MCF 10A (cell line): ENCODE data around the gene COL26A1. TPM values are rescaled to one million over a fixed set of nuclear protein-coding genes. Genes with fewer than 3 reads are reported as not detected.

Source experiments
- BruUV-seq: library from RNA; stranded (reverse); fragments of 400-500 nt; replicated peaks from 2 replicates; lab custom pipeline; 2021; lab: Mats Ljungman, UMichigan
- CTCF ChIA-PET: fragments of 300-600 bp; sonication (Branson Sonifier 250); formaldehyde crosslinking; extraction: SDS; loops from one replicate; lab custom pipeline; 2021; ENCODE audit warnings: antibody characterized with exemption, inconsistent platforms; lab: Yijun Ruan, JAX
- POLR2A ChIA-PET: fragments of 300-600, 350-650 bp; sonication (Branson Sonifier 250); formaldehyde crosslinking; extraction: SDS; loops from one replicate; lab custom pipeline; 2020; ENCODE audit warnings: antibody characterized with exemption, inconsistent platforms; lab: Yijun Ruan, JAX
- DNase-seq: peaks from one replicate; pipeline ENCODE4 v3.0.0-alpha.2; 2018; ENCODE audit not compliant: unreplicated experiment
- H3K27ac Mint-ChIP-seq: one replicate; pipeline ENCODE4 v1.8.0; 2022; ENCODE audit warnings: mild to moderate bottlenecking, low read depth, mixed read lengths; ENCODE audit not compliant: unreplicated experiment
- H3K27me3 Mint-ChIP-seq: one replicate; pipeline ENCODE4 v1.8.0; 2022; ENCODE audit warnings: mixed read lengths; ENCODE audit not compliant: insufficient read depth, unreplicated experiment
- H3K36me3 Mint-ChIP-seq: one replicate; pipeline ENCODE4 v1.8.0; 2022; ENCODE audit warnings: mild to moderate bottlenecking, moderate library complexity, mixed read lengths; ENCODE audit not compliant: insufficient read depth, unreplicated experiment
- H3K4me1 Mint-ChIP-seq: one replicate; pipeline ENCODE4 v1.8.0; 2022; ENCODE audit warnings: mixed read lengths; ENCODE audit not compliant: insufficient read depth, unreplicated experiment
- H3K4me3 Mint-ChIP-seq: one replicate; pipeline ENCODE4 v1.8.0; 2022; ENCODE audit warnings: mild to moderate bottlenecking, moderate library complexity, mixed read lengths; ENCODE audit not compliant: unreplicated experiment
- H3K9me3 Mint-ChIP-seq: one replicate; pipeline ENCODE4 v1.8.0; 2022; ENCODE audit warnings: mixed read lengths; ENCODE audit not compliant: unreplicated experiment
- intact Hi-C: fragments of 100-400 bp; cut with micrococcal nuclease; formaldehyde crosslinking; loops from 2 replicates; pipeline ENCODE4 v1.14.1; 2022
- total RNA-seq: library from RNA; stranded (reverse); gene quantifications from 2 replicates; pipeline ENCODE4 v1.2.3, GENCODE V29; 2022
- TF ChIP-seq, protein P1 (sequence below): fragments of 200-600 bp; IDR thresholded peaks from one replicate; pipeline ENCODE4 v1.8.0; 2022; ENCODE audit warnings: antibody characterized with exemption, mild to moderate bottlenecking; ENCODE audit not compliant: unreplicated experiment

The COL26A1 gene
- total RNA-seq, 1 experiment from 2014 or later, result not detected

DNA sequence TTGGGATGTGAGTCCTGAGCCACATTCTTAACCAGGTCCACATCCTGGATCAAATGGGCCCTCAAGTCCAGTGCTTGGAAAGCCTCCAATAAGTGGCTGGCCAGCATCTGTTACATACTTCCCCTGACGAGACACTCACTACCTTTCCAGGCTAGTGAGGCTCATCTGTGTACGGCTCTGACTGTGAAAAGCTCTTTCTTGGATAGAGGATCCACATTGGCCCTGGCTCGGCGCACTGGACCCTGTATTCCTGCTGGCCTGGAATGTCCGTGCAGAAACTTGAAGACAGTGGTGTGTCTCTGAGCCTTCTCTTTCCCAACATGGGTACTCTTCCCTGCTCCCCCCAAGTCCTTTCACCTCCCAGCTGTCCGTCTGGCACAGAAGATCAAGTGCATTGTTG lies 230.9 kb downstream of the COL26A1 start:
- CTCF ChIA-PET, result interaction anchor here (0.6 to 0.9 kb wide), 2 partner anchors 50 to 678 kb away, joined by 3 to 5 read pairs; no protein-coding TSS in a partner anchor
- Mint-ChIP-seq H3K4me1 (no peaks in the 10 kb centered on the region), H3K4me3 (no peak overlapping the region), H3K9me3 (no peaks in the 10 kb centered on the region), H3K27me3 (no peaks in the 10 kb centered on the region), H3K36me3 (peaks cover 12% of the 10 kb centered on the region), H3K27ac (no peak overlapping the region)
- intact Hi-C loops, result no loop called here
- POLR2A ChIA-PET, result interaction anchor here (1.5 kb wide), 1 partner anchor 26 kb away, joined by 4 read pairs; no protein-coding TSS in a partner anchor
- DNase-seq, result no peak
- BruUV-seq, result no TSS peak
- TF ChIP-seq, protein P1, sequence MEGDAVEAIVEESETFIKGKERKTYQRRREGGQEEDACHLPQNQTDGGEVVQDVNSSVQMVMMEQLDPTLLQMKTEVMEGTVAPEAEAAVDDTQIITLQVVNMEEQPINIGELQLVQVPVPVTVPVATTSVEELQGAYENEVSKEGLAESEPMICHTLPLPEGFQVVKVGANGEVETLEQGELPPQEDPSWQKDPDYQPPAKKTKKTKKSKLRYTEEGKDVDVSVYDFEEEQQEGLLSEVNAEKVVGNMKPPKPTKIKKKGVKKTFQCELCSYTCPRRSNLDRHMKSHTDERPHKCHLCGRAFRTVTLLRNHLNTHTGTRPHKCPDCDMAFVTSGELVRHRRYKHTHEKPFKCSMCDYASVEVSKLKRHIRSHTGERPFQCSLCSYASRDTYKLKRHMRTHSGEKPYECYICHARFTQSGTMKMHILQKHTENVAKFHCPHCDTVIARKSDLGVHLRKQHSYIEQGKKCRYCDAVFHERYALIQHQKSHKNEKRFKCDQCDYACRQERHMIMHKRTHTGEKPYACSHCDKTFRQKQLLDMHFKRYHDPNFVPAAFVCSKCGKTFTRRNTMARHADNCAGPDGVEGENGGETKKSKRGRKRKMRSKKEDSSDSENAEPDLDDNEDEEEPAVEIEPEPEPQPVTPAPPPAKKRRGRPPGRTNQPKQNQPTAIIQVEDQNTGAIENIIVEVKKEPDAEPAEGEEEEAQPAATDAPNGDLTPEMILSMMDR, result no peak

DNA sequence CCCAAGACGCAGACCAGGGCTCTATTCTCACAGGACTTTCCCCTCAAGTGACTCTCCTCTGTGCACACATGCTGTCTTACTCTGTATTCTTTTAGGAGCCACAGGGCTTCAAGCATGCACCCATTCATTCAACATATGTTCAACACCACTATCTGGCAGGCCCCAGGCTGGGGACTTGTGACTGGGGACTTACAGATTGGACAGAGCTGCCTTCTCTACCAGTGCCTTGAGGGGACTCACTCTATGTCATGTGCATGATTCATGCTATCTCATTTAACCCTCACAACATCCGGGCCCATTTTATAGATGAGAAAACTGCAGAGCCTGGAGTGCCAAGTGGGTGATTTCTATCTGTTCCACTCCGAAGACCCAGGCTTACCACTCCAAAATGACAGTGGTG lies 232.1 kb downstream of the COL26A1 start:
- no peak for DNase-seq
- H3K4me1 Mint-ChIP-seq, result no peaks in the 10 kb centered on the region
- intact Hi-C loops, result no loop called here

DNA sequence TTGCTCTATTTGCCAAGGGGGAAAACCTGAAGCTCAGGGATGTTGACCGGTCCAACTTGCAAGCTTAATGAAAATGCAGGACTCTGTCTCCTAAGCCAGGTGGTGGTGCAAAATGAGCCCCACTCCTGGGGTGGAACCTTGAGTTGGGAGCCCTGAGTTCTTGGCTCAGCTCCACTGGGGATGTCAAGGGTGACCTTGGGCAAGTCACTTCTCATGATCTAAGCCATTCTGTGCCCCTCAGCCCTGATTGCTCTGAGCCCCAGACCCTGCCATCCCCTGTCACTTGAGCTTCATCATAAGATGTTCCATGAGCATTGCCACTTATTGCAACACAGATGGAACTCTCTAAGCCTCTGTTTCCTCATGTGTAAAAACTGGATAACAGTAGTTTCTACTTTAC lies 232.6 kb downstream of the COL26A1 start:
- Mint-ChIP-seq H3K4me1 (no peaks in the 10 kb centered on the region), H3K27ac (no peak overlapping the region), H3K4me3 (no peak overlapping the region), H3K27me3 (no peaks in the 10 kb centered on the region), H3K9me3 (no peaks in the 10 kb centered on the region), H3K36me3 (peaks cover 12% of the 10 kb centered on the region)
- POLR2A ChIA-PET, result no interaction called here
- no TSS peak for BruUV-seq
- TF ChIP-seq, protein P1, result no peak
- no peak for DNase-seq
- intact Hi-C loops, result no loop called here
- CTCF ChIA-PET, result interaction anchor here (0.6 kb wide), 1 partner anchor 20 kb away, joined by 3 read pairs; no protein-coding TSS in a partner anchor

More for the DNA sequence above, 232.1 kb downstream of the COL26A1 start:
- no TSS peak for BruUV-seq
- TF ChIP-seq, protein P1, result no peak
- ChIA-PET CTCF (no interaction called here), POLR2A (no interaction called here)
- Mint-ChIP-seq H3K36me3 (peaks cover 12% of the 10 kb centered on the region), H3K27ac (no peak overlapping the region), H3K4me3 (no peak overlapping the region), H3K27me3 (no peaks in the 10 kb centered on the region), H3K9me3 (no peaks in the 10 kb centered on the region)

DNA sequence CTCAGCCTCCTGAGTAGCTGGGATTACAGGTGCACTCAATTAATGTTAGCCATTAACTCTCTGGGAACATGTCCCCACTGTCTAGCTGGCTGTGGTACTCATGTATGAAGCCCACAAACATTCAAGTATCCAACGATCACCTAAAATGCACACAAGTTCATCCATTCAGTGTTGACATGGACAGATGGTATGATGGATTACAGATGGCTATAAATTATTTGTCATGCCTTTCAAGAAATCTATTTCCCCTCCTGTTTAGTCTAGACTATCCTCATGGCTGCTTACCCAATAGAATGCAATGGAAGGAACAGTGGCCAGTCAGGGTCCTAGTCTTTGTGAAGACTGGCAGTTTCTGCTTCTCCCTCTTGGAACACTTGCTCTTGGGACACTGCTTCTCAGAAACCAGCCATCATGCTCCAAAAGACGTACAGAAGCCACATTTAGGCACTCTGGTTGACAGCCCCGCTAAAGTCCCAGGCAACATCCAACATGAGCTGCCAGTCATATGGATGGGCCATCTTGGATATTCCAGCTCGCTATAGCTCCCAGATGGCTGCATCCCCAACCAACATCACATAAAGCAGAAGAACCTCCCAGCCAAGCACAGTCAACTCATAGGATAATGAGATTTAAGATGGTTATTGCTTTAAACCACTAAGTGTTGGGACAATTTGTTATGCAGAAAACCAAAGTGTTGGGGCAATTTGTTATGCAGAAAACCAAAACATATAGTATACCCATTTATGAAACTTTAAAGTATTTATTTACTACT lies 233.3 kb downstream of the COL26A1 start:
- CTCF ChIA-PET, result interaction anchor here (0.6 to 1.4 kb wide), 6 partner anchors 10 to 659 kb away, joined by 3 to 5 read pairs (median 3); no protein-coding TSS in a partner anchor
- Mint-ChIP-seq H3K4me1 (no peaks in the 10 kb centered on the region), H3K27me3 (no peaks in the 10 kb centered on the region), H3K27ac (no peak overlapping the region), H3K9me3 (no peaks in the 10 kb centered on the region), H3K4me3 (no peak overlapping the region), H3K36me3 (peaks cover 10% of the 10 kb centered on the region)
- DNase-seq, result no peak
- BruUV-seq, result no TSS peak
- intact Hi-C loops, result no loop called here
- TF ChIP-seq, protein P1, result no peak
- POLR2A ChIA-PET, result no interaction called here
